HG03139 (cell line): Measurements from ENCODE around the gene RPS29.
A peak's percentile ranks its signal among the peaks of the same experiment; 100 is the strongest.
"Not testable (repeated sequence)": the region's sequence is repeated elsewhere in the genome, so short reads cannot be mapped to it uniquely, and the experiment has no call there.

ENCODE experiments used
- ATAC-seq: cut with Tn5 transposase; IDR thresholded peaks from one replicate; pipeline ENCODE4 v1.9.1; 2021; ENCODE audit not compliant: unreplicated experiment

Gene RPS29

DNA sequence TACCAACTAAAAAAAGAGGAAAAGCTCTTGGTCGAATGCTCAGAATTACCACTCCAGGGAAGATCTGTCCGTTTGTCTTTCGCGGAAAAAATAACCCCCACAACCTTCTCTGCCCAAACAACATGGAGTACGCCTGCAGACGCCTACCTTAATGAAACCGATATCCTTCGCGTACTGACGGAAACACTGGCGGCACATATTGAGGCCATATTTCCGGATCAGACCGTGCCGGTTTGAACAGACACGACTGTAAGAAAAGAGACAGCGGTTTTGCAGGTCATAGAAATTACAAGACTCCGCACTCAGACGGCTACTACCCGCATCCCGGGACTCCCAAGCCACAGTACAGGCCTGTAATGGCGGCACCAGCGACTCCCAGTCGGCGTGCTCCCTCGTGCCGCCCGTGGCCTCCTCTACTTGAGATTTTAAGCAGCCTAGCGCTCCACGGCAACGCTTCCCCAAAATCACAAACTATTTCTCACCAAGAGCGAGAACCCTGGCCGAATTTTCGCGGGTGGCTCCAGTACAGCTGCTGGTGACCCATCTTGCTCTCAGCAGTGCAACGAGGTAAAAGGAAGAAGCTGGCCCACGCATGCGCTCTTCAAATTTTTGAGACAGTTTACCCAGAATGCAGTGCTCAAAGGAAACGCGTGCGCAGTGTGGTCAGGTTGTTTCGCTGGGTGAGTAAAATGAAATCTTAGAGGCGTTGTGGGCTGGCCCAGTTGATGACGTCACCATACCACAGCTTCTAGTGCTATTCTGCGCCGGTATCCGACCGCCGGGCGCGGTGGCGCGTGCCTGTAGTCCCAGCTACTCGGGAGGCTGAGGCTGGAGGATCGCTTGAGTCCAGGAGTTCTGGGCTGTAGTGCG is at the start of gene RPS29:
RPS29 (minus strand) TSS at position 578 of the 870 bp plus-strand sequence; CDS start at position 544, 34 bp downstream.
- peak; percentile 83 for ATAC-seq

DNA sequence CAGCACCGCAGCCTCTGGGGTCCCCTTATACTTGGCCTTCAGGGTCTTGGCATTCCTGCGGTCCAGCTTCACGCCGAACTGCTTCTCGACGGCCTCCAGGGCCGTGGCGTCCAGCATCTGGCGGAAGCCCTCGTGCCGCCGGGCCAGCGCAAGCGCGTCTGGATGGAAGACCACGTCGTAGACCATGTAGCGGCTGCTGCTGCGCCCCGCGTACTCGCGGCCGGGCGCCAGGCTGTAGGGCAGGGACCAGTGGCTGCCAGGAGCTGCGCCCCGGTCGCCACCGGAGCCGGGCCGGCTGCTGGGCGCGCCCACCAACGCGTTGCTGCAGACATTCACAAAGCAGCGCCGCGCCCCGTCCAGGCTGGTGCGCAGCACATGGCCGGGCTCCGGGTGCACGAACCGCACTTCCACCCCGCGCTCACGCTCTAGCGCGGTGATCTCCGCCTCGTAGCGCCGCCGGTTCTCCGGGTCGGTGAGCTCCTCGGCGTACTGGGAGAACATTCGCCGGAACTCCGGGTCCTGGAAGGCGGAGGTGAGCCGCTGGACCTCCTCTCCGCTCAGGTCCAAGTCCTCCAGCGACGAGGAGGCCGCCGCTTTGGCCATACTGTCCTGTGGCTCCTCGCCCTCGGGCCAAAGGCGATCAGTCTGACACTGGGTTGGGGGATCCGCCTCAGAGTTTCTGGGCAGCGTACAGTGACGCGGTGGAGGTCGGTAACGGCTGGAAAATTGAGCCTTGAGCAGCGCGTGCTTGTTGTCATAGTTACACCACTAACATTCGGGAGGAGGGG is 48.6 kb upstream of the RPS29 start, which contains the start of gene DNAAF2:
DNAAF2 (minus strand) TSS at position 698 of the 788 bp plus-strand sequence; CDS start at position 603, 95 bp downstream.
- peak; percentile 24 for ATAC-seq

DNA sequence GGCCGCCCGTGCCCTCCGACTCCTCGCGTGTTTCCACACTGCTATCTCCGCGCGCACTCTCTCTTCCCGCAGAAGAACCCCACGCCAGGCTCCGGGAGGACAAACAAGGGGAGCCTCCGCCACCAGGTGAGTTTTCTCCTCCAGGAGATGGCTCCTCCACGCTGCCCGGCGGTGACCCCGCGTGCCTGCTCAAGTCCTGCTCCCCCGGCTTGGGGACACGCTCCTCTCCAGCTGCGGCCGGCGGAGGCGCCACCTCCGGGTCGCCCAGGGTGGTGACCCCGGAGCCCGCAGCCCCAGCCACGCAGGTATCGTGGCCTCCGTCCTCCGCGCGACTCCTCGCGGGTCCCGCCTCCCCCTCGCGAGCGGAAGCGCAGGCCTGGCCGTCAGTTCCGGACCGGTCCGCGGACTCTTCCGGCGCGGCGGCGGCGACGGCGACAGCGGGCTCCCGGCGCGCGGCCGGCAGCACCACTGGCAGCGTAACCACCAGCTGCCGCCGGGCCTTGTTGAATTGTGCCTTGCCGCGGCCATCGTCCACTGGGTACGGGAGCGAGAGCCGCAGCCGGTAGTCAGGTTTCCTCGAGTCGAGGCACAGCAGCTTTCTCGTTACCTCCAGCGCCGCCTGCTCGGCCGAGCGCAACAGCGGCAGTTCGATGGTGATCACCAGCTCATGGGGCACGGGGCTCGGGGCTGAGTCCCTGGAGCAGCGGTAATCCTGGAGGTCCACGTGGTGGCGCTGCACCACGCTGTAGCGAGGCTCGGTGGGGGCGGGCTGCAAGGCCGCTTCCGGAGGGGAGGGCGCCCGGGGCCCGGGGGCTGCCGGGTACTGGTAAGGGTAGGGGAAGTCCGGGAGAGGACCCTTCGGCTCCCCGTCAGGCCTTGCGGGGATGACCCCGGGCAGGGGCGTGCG is 47.7 kb upstream of the RPS29 start:
- peak; percentile 75 for ATAC-seq

DNA sequence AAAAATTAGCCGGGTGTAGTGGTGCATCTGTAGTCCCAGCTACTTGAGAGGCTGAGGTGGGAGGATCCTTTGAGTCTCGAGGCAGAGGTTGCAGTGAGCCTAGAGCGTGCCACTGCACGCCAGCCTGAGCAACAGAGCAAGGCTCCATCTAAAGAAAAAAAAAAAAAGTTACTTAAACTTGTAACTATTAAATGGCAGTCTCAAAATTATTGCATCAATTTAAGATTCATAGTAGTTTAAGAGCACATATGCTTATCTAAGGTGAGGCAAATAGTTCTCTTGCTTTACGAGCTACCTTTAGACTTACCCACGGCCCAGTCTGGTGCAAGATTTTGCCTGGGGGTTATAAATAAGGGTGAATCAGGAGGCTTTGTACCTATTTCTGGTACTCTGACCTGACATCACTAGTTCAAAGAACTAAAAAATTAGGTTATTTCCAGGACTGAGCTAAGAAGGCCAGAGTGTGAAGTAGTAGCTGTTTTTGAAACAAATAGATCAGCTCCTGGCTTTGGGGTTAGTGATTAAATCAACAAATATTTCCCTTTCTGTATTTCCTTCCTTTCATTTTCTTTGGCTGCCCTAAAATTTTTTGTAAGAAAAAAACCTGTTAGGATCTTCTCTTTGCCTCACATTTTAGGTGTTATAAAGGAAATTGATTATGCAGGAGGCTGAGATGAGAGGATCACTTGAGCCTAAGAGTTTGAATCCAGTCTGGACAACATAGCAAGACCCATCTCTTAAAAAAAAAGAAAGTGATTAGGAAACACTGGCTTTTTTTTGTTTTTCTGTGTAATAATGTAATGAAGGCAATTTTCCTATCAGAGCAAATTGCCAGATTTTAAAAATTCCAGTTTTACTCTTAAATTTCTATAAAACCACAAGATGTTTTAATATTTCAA is 38.0 kb upstream of the RPS29 start:
- ATAC-seq = no peak

DNA sequence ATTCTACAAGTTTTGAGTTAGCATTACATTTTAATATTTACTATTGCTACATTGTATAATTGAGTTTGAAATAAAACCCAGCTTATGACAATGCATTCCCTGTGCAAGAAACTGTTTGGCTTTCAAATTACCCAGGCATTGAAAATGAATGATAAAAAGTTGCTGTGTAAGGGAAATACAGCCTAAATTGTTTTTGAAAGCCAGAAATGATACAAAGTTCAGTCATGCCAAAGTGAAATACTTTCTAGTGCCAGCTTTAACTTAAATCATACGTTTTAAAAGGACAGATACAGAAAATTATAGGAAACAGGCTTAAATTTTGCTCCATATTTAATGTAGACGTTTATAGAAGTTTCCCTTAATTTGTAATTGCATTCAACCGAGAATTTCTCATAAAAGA is 37.2 kb upstream of the RPS29 start:
- ATAC-seq = no peak

DNA sequence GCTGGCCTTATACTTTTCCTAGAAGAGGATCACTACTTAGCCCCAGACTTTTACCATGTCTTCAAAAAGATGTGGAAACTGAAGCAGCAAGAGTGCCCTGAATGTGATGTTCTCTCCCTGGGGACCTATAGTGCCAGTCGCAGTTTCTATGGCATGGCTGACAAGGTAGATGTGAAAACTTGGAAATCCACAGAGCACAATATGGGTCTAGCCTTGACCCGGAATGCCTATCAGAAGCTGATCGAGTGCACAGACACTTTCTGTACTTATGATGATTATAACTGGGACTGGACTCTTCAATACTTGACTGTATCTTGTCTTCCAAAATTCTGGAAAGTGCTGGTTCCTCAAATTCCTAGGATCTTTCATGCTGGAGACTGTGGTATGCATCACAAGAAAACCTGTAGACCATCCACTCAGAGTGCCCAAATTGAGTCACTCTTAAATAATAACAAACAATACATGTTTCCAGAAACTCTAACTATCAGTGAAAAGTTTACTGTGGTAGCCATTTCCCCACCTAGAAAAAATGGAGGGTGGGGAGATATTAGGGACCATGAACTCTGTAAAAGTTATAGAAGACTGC is 35.9 kb upstream of the RPS29 start:
- no peak for ATAC-seq

DNA sequence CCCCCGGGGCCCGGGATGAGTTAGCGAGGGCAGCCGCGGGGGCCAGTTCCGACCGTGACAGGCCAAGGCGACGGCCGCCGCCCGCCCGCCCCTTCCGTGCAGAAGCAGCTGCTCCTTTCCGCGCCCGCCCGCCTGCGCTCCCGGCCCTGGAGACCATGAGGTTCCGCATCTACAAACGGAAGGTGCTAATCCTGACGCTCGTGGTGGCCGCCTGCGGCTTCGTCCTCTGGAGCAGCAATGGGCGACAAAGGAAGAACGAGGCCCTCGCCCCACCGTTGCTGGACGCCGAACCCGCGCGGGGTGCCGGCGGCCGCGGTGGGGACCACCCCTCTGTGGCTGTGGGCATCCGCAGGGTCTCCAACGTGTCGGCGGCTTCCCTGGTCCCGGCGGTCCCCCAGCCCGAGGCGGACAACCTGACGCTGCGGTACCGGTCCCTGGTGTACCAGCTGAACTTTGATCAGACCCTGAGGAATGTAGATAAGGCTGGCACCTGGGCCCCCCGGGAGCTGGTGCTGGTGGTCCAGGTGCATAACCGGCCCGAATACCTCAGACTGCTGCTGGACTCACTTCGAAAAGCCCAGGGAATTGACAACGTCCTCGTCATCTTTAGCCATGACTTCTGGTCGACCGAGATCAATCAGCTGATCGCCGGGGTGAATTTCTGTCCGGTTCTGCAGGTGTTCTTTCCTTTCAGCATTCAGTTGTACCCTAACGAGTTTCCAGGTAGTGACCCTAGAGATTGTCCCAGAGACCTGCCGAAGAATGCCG is 35.1 kb upstream of the RPS29 start:
- ATAC-seq = peak; percentile 31

DNA sequence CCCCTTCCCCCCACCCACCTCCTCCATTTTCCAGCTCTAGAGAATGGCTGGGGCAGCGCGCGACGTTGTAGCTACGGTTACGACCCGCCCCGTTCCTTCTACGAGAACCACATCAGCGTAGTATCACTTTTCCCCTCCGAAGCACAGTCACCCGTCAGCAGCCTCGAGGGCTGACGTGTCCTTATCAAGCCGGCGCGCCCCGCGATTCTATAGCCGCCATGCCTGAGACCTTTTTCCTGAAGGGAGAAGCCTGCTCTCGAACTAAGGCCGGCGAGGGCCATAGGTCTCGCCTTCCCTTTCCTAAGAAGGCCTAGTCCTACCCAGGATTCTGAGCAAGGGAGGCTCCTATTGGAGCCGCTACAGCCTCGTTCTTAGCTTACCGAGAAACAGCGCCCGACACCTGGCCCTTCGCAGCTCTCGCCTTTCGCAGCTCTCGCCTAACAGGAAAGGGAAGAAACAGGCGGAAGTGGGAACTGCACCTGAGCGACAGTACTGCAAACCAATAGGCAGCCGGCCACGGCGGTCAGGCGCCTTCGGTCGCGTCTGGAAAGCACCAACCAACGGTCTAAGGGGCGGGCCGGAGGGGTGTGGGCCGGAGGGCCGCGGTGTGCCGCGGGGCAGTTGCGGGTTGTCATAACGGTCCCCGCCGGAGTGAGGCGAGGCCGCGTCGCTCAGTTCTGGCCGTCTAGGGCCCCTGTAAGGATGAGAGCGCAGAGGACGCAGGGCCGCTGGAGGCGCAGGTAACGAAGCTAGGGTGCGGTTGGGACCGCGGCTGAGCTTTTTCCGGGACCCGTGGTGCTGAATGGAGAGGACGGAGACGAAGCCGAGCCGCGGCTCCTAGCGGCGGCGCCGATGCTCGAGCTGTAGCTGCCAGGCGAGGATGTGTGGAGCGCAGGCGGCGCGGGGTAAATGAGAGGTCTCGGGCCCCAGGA is 34.3 kb upstream of the RPS29 start, which contains the start of the genes MGAT2 and RPL36AL:
MGAT2 (plus strand) TSS at position 618 of the 932 bp plus-strand sequence. CDS start 470 bp downstream, outside the sequence.
RPL36AL (minus strand) TSS at position 445 of the 932 bp plus-strand sequence. CDS start 1,522 bp downstream, outside the sequence.
- peak; percentile 93 for ATAC-seq

DNA sequence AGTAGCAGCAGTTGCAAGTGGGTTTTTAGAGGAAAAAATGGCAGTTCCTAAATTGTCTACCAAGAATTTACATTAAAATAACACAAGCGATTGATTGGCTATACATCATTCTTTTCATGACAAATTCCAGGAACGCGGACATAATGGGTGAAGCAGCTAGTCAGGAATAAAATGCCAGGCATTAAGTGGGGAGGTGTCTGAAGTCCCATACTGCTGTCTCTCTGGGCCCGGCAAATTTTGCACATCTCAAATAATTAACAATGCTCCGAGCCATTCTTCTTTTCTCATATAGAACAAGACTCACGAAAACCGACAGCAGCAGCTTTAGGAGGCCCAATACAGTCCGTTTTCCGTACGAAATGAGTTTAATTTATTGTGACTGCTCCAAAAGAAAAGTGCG is 33.5 kb upstream of the RPS29 start:
- ATAC-seq = no peak

DNA sequence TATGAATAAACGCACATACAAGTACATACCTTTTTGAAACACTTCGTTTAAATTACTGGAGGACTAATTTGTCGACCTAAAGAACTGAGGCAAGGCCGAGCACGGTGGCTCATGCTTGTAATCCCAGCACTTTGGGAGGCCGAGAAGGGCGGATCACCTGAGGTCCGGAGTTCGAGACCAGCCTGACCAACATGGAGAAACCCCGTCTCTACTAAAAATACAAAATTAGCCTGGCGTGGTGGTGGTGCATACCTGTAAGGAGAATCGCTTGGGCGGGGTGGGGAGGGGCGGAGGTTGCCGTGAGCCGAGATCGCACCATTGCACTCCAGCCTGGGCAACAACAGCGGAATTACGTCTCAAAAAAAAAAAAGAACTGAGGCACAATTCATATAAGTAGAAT is 33.1 kb upstream of the RPS29 start:
- not testable (repeated sequence) for ATAC-seq

DNA sequence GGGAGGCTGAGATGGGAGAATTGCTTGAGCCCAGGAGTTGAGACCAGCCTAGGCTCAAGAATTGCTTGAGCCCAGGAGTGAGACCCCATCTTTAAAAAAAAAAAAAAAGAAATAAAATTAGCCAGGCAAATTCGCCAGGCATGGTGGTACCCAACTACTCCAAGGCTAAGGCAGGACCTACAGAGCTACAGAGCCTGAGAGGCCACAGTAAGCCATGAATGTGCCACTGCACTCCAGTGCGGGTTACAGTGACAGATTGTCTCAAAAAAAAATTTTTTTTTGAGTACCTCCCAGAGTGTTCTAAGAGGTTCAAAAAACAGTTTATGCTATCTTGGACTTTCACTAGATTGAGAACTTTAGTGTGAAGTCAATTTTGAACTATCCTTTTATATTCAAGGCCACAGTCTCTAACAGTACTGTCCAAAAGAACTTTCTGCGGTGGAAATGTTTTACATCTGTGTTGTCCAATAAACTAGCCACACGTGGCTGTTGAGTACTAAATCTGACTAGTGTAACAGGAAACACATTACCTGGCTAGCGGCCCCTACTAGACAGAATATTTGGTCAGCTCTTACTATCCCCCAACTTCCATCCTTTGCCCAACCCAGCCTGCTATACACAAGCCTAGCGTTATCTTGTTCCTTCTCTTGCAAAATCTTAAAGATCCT is 31.8 kb upstream of the RPS29 start:
- ATAC-seq = no peak

DNA sequence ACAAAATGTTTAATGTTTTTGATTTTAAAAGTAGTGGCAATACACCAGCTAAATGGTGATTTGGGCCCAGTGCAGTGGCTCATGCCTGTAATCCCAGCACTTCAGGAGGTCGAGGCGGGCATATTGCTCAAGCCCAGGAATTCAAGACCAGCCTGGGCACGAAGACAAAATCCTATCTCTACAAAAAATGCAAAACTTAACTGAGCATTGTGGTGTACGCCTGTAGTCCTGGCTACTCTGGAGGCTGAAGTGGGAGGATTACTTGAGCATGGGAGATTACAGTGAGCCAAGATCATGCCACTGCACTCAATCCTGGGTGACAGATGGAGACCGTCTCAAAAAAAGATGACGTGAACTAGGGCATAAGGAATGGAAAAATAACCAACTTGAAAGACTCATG is 29.6 kb upstream of the RPS29 start:
- ATAC-seq = no peak

DNA sequence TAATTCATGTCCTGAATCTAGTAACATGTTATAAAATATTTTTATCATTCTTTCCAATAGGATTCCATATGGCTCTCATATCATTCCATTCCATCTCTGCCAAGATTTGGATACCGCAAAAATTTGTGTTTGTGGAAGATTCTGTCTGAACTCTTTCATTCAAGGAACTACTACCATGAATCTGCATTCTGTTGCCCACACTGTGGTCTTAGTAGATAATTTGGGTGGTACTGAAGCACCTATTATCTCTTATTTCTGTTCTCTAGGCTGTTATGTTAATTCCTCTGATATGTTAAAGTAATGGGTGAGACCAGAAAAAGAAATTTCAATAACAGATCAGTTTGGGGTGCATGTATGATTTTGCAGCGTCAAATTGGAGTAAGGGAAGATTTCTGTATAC is 28.0 kb upstream of the RPS29 start:
- no peak for ATAC-seq

DNA sequence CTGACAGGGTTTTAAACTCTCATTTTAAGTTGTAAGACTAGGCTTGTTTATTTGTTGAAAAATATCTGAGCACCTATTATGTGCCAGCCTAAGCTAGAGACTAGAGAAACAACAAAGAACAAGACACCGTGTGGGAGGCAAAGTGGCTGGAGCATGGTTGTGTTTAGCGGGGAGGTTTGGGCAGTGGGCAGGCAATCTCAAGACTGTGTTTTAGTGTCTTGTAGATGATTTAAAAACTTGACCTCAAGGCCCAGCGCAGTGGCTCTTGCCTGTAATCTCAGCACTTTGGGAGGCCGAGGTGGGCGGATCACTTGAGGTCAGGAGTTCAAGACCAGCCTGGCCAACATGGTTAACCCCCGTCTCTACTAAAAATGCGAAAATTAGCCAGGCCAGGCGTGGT is 26.5 kb upstream of the RPS29 start:
- no peak for ATAC-seq

DNA sequence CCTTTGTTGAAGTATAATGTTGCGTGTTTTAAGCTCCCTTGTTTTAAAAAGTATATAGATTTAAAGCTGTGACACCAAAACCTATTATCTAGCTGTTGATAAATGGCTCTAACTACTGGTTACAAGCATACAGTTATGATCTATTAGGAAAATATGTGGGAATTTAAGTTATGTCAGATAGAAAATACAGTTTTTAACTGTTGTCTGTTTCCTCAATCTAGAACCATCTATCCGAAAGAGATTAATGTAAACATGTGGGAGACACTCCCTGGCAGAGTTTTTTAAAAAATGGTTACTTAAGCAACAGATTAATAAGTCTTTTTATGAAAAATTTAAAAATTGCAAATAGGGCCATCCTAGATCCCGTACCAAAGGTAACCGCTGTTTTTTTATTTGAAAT is 26.1 kb upstream of the RPS29 start:
- ATAC-seq = no peak

DNA sequence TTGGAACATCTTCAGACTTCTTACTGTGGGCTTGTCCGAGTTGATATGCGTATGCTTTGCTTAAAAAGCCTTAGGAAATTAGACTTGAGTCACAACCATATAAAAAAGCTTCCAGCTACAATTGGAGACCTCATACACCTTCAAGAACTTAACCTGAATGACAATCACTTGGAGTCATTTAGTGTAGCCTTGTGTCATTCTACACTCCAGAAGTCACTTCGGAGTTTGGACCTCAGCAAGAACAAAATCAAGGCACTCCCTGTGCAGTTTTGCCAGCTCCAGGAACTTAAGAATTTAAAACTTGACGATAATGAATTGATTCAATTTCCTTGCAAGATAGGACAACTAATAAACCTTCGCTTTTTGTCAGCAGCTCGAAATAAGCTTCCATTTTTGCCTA is 21.4 kb upstream of the RPS29 start:
- no peak for ATAC-seq
